Measurements from ENCODE around the gene ANKRD44.

ANKRD44 gene

GRCh38 chr2:196995757-196996314 lies 314.7 kb downstream of the ANKRD44 start:
- TF ChIP-seq CTCF (IDR thresholded peaks at IDR 0.05): no peak
- TF ChIP-seq ZFX (IDR thresholded peaks at IDR 0.05; ENCODE audit: borderline replicate concordance): no peak
- no peak overlapping the region for H3K27ac ChIP-seq

- no peak overlapping the region for H3K27ac ChIP-seq
- TF ChIP-seq ZFX (IDR thresholded peaks at IDR 0.05; ENCODE audit: borderline replicate concordance) (no peak), CTCF (IDR thresholded peaks at IDR 0.05) (no peak)
Observed at GRCh38 chr2:196994764-196995163, 315.8 kb downstream of the ANKRD44 start.

- H3K27ac ChIP-seq: no peak overlapping the region
- no peak for TF ChIP-seq CTCF (IDR thresholded peaks at IDR 0.05)
Observed at GRCh38 chr2:196993617-196994016, 317.0 kb downstream of the ANKRD44 start.

GRCh38 chr2:196992466-196992865 lies 318.1 kb downstream of the ANKRD44 start:
- TF ChIP-seq ZFX (IDR thresholded peaks at IDR 0.05; ENCODE audit: borderline replicate concordance) (no peak), CTCF (IDR thresholded peaks at IDR 0.05) (no peak)
- H3K27ac ChIP-seq: no peak overlapping the region

GRCh38 chr2:196990788-196991461 lies 319.7 kb downstream of the ANKRD44 start:
- no peak overlapping the region for H3K27ac ChIP-seq

GRCh38 chr2:196990092-196990491 lies 320.5 kb downstream of the ANKRD44 start:
- H3K27ac ChIP-seq: no peak overlapping the region
- TF ChIP-seq ZFX (IDR thresholded peaks at IDR 0.05; ENCODE audit: borderline replicate concordance) (no peak), CTCF (IDR thresholded peaks at IDR 0.05) (no peak)

More at GRCh38 chr2:196990788-196991461, 319.7 kb downstream of the ANKRD44 start:
- no peak for TF ChIP-seq ZFX (IDR thresholded peaks at IDR 0.05; ENCODE audit: borderline replicate concordance)
- TF ChIP-seq CTCF (IDR thresholded peaks at IDR 0.05): no peak

- TF ChIP-seq ZFX (IDR thresholded peaks at IDR 0.05; ENCODE audit: borderline replicate concordance) (no peak), CTCF (IDR thresholded peaks at IDR 0.05) (no peak)
- H3K27ac ChIP-seq: no peak overlapping the region
Observed at GRCh38 chr2:196989496-196989895, 321.1 kb downstream of the ANKRD44 start.

All from 22Rv1 (cell line).